A549 (cell line): ENCODE measurements around the gene UCN.

Experiments
- BCL3 ChIP-seq: fragments of >200 bp; sonication (Bioruptor Twin); formaldehyde crosslinking; IDR thresholded peaks from 3 replicates; pipeline ENCODE4 v1.6.1; 2016
- CTCF ChIP-seq: fragments of >200 bp; sonication (Bioruptor Twin); formaldehyde crosslinking; IDR thresholded peaks from 3 replicates; pipeline ENCODE4 v1.5.1; 2016
- EP300 ChIP-seq, 2 experiments: fragments of >200 bp; sonication (Bioruptor Twin); formaldehyde crosslinking; IDR thresholded peaks; 2 replicates in 1 of 2; 3 replicates in 1 of 2; pipeline ENCODE4 v1.6.1; 2016 to 2017
- HDAC2 ChIP-seq: fragments of 200-600 bp; sonication (generic); IDR thresholded peaks from 2 replicates; pipeline ENCODE4 v1.6.1; 2016
- JUNB ChIP-seq: fragments of >200 bp; sonication (Bioruptor Twin); formaldehyde crosslinking; IDR thresholded peaks from 2 replicates; pipeline ENCODE4 v1.6.1; 2016
- NFE2L2 ChIP-seq: fragments of 150-350 bp; conservative IDR thresholded peaks from 2 replicates; pipeline ENCODE4 v1.6.1; 2014; ENCODE audit warnings: low read length
- POLR2A ChIP-seq: IDR thresholded peaks from 2 replicates; pipeline ENCODE4 v1.6.1; 2012; ENCODE audit warnings: mild to moderate bottlenecking, low read length
- REST ChIP-seq: fragments of 200-600 bp; sonication (generic); IDR thresholded peaks from 2 replicates; pipeline ENCODE4 v1.6.1; 2016; ENCODE audit warnings: antibody characterized with exemption, mild to moderate bottlenecking, moderate library complexity

GRCh38 chr2:27304488-27305240, 3.6 kb downstream of the UCN start:
- TF ChIP-seq REST (no peak), CTCF (no peak), HDAC2 (no peak), BCL3 (no peak), JUNB (no peak), NFE2L2 (no peak), POLR2A (no peak), EP300 (IDR thresholded peaks at IDR 0.05) (no peak)
